Stimulated activated CD4-positive, alpha-beta T cell treated with anti-CD3 and anti-CD28 coated beads, TNF-alpha, amount 100 ng/mL, for 4 hours (primary cell): ENCODE results near the gene CBX7.

ENCODE experiments used
- DNase-seq, 3 experiments: peaks; one replicate each; pipeline ENCODE4 v3.0.0-alpha.2; 2020; ENCODE audit warnings: low read depth in 3 of 3

Gene CBX7

DNA sequence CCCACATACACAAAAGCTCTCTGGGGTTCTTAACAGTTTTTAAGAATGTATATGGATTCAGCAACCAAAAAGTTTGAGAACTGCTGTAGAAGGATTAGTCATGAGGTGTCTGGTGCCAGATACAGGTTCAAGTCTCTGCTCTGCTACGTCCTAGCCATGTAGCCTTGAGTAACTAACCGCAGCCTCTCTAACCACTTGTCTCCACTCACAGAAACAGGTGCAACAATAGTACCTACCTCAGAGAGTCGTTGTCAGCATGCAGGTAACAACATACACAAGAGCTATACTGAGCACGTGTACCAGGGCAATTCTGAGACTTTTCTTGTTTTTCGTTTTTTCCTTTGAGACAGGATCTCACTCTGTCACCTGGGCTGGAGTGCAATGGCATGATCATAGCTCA lies 26.9 kb downstream of the CBX7 start:
- DNase-seq, result no peak

GRCh38 chr22:39123751-39124581 lies 28.5 kb downstream of the CBX7 start:
- no peak for DNase-seq

- no peak for DNase-seq
Measured at GRCh38 chr22:39122772-39123470, 29.6 kb downstream of the CBX7 start.

DNA sequence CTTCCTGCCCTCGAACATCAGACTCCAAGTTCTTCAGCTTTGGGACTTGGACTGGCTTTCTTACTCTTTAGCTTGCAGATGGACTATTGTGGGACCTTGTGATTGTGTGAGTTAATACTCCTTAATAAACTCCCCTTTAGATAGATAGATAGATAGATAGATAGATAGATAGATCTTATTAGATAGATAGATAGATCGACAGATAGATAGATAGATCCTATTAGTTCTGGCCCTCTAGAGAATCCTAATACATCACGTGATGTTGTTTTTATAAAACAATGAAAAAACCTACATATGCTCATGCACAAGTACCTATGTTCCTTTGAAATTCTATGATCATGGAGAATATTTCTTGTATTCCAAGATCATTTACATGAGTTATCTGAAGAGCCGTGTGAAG lies 31.5 kb downstream of the CBX7 start:
- DNase-seq, result no peak

DNA sequence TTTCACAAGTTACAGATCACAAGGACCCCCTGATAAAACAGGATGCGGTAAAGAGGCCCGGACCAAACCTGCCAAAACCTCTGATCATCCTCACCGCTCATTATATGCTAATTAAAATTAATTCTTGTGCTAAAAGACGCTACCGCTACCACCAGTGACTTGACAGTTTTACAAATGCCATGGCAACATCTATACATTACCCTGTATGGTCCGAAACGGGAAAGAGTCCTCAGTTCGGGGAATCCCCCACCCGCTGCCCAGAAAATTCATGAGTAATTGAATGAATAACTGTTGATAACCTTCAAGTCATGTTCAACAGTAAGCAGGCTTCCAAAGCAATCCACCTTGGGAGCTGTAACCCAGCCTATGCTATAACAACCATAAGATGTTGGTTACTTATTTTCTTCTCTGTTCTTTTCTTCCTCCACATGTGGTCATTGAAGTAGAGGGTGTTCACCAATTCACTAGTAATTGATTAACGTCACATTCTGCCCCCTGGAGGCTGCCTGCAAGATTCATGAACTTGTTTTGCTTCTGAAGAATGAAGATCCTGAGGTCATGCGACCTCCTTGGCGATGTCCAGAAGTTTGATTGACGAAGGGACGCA lies 34.8 kb downstream of the CBX7 start:
- DNase-seq, result peak in 2 of 3 experiments; percentile 33 to 47

DNA sequence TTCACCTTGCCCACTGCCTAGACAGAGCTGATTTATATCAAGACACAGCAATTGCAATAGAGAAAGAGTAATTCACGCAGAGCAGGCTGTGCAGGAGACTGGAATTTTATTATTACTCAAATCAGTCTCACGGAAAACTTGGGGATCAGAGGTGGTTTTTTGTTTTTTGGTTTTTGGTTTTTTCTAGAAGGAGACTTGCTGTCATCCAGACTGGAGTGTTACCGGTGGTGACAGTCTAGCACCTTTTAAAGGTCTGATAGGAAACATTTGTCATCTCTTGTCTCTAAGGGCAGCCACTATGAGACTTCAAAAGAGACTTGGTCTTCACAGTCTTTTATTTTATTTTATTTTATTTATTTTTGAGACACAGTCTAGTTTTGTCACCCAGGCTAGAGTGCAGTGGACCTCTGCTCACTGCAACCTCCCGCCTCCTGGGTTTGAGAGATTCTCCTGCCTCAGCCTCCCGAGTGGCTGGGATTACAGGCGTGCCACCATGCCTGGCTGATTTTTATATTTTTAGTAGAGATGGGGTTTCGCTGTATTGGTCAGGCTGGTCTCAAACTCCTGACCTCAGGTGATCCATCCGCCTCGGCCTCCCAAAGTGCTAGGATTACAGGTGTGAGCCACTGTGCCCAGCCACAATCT lies 36.4 kb downstream of the CBX7 start:
- DNase-seq, result no peak

- no peak for DNase-seq
Measured at GRCh38 chr22:39115570-39115969, 36.9 kb downstream of the CBX7 start.

DNA sequence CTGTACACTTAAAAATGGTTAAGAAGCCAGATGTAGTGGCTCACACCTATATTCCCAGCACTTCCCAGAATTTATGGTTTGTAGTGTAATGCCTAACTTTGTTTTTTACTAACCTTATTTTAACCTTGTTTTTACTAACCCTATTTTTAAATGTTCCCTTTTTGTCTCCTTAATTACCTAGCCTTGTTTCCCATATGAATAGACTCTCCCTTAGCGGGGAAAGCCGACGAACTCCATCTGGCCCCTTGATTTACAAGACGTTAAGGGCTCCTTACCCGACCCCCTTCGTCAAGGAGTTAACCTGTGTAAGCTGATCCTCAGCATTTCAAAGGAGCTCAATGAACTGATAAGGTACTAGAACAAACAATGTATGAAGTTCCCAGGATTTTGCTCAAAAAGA lies 38.4 kb downstream of the CBX7 start:
- no peak for DNase-seq

GRCh38 chr22:39110631-39111561 lies 41.6 kb downstream of the CBX7 start:
- no peak for DNase-seq

GRCh38 chr22:39109361-39109760 lies 43.1 kb downstream of the CBX7 start:
- DNase-seq, result no peak

- no peak for DNase-seq
Measured at GRCh38 chr22:39108487-39108886, 44.0 kb downstream of the CBX7 start.

- no peak for DNase-seq
Measured at GRCh38 chr22:39106326-39106725, 46.2 kb downstream of the CBX7 start.

DNA sequence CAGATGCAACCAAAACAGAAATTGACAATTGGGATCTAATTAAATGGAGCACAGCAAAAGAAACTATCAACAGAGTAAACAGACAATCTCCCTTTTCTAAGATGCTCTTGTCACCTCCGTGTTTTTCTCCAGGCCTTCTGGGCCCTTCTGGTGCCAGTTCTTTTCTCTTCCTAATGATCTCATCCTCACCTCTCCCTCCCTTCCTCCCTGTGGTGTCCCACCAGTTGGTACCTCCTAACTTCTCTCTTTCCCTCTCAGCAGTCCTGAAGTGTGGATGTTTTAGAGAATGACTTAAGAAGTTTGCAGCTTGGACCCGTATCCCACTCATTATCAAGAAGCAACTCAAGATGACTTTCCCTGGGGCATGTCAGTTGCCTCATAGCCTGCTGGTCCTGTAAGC lies 49.0 kb downstream of the CBX7 start:
- no peak for DNase-seq

DNA sequence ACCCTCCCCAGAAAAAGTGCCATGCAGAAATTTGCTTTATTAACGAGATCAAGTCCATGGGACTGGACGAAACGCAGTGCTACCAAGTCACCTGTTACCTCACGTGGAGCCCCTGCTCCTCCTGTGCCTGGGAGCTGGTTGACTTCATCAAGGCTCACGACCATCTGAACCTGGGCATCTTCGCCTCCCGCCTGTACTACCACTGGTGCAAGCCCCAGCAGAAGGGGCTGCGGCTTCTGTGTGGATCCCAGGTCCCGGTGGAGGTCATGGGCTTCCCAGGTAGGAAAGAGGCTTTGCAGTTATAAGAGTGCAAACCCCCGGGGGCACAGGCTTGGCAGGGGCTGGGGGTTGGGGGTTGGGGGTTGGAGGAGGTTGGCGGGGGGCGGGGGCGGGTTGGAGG lies 51.3 kb downstream of the CBX7 start:
- DNase-seq, result no peak

DNA sequence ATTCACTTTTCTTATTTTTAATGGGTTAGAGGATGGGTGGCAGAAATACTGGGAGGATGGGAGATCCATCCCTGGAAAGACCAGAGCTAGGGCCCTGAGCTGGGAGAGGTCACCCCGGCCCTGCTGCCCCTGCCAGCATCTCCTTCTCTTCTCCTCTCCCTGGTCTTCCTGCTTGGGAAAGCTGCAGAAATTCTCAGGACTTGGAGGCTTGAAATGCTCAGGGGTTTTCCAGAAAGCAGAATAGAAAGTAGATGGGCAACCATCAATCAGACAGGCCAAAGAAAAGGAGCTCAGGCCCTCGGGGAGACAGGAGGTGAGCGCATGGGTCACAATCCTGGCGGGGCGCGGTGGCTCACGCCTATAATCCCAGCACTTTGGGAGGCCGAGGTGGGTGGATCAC lies 53.9 kb downstream of the CBX7 start:
- DNase-seq, result no peak

DNA sequence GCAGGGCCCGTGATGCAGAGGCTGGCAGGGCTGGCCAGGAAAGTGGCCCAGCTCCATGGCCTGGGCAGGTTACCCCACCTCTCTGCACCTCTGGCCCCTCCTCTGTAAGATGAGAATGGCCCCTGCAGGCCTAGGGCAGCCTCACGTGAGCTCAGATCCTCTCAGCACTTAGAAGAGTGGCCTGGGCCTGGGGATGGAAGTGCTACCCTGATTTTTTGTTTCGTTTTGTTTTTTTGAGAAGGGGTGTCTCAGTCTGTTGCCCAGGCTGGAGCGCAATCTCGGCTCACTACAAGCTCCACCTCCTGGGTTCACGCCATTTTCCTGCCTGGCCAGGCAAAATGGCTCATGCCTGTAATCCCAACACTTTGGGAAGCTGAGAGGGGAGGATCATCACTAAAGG lies 54.5 kb downstream of the CBX7 start:
- DNase-seq, result no peak

- no peak for DNase-seq
Measured at GRCh38 chr22:39097098-39098020, 55.1 kb downstream of the CBX7 start, which contains the start of gene APOBEC3H. Gene APOBEC3H, plus strand, starts transcription at chr22:39097244. Its CDS starts 3,035 bp downstream, at chr22:39100279.

GRCh38 chr22:39095971-39096370 lies 56.5 kb downstream of the CBX7 start:
- DNase-seq, result no peak

DNA sequence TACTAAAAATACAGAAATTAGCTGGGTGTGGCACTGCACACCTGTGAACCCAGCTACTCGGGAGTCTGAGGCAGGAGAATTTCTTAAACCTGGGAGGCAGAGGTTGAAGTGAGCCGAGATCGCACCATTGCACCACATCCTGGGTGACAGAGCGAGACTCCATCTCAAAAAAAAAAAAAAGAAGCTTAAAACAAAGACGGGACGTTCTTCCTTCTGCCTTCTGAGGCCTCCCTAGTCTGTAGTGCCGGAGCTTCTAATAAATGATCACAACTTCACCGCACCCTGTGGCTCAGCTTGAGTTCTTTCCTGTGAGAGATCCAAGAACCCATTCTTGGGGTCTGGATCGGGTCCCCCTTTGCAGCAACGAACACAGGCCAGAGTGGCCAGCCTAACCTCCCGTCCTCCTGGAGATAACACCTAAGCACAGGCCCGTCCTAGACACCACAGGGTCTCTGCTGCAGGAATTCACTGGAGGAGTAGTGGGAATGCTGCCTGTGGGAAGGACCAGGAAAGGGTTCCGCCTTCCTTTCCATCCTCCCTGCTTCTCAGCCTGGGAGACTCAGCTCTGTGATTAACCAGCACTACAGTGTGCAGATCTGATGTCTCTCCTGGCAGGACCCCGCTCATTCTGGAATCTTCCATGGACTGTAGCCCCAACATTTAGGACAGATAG lies 57.6 kb downstream of the CBX7 start:
- DNase-seq, result no peak
